ENCODE measurements around the gene GLOD5. TPM values are rescaled to one million over a fixed set of nuclear protein-coding genes. Genes with fewer than 3 reads are reported as not detected.

Gene GLOD5
- total and polyA plus RNA-seq, 2 of the 4 experiments (the other 2 are of a cell fraction), result not detected

- H3K79me1 ChIP-seq (ENCODE audit: low read depth in 1 of 2, low read length in 2 of 2), result no peaks in the 10 kb centered on the region
- H2BK20ac ChIP-seq (ENCODE audit: low read depth, low read length), result no peak overlapping the region
- dilution Hi-C loops (cut with HindIII; ENCODE audit: low sequenced_read_pairs, unreplicated experiment), result no loop called here
- H3K4ac ChIP-seq (ENCODE audit: low read depth, low read length), result no peak overlapping the region
- H4K91ac ChIP-seq (ENCODE audit: insufficient read depth, low read depth, low read length), result no peak overlapping the region
- no peaks in the 10 kb centered on the region; the same call in 1 of the 2 replicates for H3K9me3 ChIP-seq (ENCODE audit: control insufficient read depth, insufficient read depth, low read length)
- H2AK9ac ChIP-seq (replicated peaks; ENCODE audit: low read depth, low read length, poor library complexity), result no peak overlapping the region
- no peak overlapping the region for H3K4me3 ChIP-seq (ENCODE audit: insufficient read depth, low read depth, low read length)
- H3K56ac ChIP-seq (ENCODE audit: extremely low read depth, insufficient read depth, low read length), result no peak overlapping the region
- no peaks in the 10 kb centered on the region for H3K27me3 ChIP-seq (ENCODE audit: control insufficient read depth, insufficient read depth, low read length)
- ChIA-PET CTCF (no interaction called here), POLR2A (ENCODE audit: unreplicated experiment) (no interaction called here)
- no peak overlapping the region for H4K5ac ChIP-seq (ENCODE audit: low read depth, low read length)
- no peak overlapping the region for H3K4me2 ChIP-seq (ENCODE audit: low read depth, low read length)
- H3K27ac ChIP-seq (ENCODE audit: insufficient read depth, low read length), result no peak overlapping the region
- no peaks in the 10 kb centered on the region for H3K9me1 ChIP-seq (ENCODE audit: insufficient read depth, low read length)
- no peak overlapping the region for H2BK5ac ChIP-seq (ENCODE audit: low read depth, low read length, poor library complexity, severe bottlenecking)
- no peak overlapping the region for H4K8ac ChIP-seq (ENCODE audit: low read depth in 2 of 2, low read length in 2 of 2)
- no peaks in the 10 kb centered on the region for H4K20me1 ChIP-seq (ENCODE audit: insufficient read depth, low read length)
- no peak overlapping the region for H2AFZ ChIP-seq (replicated peaks; ENCODE audit: low read length, poor library complexity)
- no peak overlapping the region for H2BK120ac ChIP-seq (ENCODE audit: low read depth, low read length)
- no peak overlapping the region for H3K9ac ChIP-seq (ENCODE audit: low read depth, low read length)
- in situ Hi-C loops (cut with MboI; ENCODE audit: low sequenced_read_pairs), result no loop called here
- no peaks in the 10 kb centered on the region for H3K4me1 ChIP-seq (ENCODE audit: control insufficient read depth, insufficient read depth, low read length)
- no peak overlapping the region for H3K14ac ChIP-seq (replicated peaks; ENCODE audit: low read depth, low read length)
- WGBS, 2 experiments (ENCODE audit: extremely low coverage in 2 of 2, insufficient read length in 1 of 2), result 77% methylated on average over 3 of the region's 4 CpGs; no CpG with 5 or more reads in 1 of the 2 experiments
- no peak overlapping the region for H2AK5ac ChIP-seq (ENCODE audit: low read depth, low read length)
- no TSS peak for BruUV-seq (replicated peaks)
- intact Hi-C loops (cut with micrococcal nuclease), result no loop called here
- TF ChIP-seq USF2 (IDR thresholded peaks at IDR 0.05; ENCODE audit: low read depth, low read length) (no peak), RFX5 (IDR thresholded peaks at IDR 0.05; ENCODE audit: low read depth, low read length) (no peak), SMC3 (IDR thresholded peaks at IDR 0.05; ENCODE audit: low read depth, low read length) (no peak), RAD21 (IDR thresholded peaks at IDR 0.05; ENCODE audit: low read length) (no peak), FOS (IDR thresholded peaks at IDR 0.05; ENCODE audit: low read depth, low read length) (no peak), MXI1 (IDR thresholded peaks at IDR 0.05; ENCODE audit: borderline replicate concordance, low read depth, low read length) (no peak), MAZ (IDR thresholded peaks at IDR 0.05; ENCODE audit: borderline replicate concordance, low read depth, low read length) (no peak), CTCF (conservative IDR thresholded peaks at IDR 0.05; ENCODE audit: low read depth, low read length) (no peak), CEBPB (IDR thresholded peaks at IDR 0.05; ENCODE audit: low read depth, low read length) (no peak), MAFK (IDR thresholded peaks at IDR 0.05; ENCODE audit: low read depth, low read length) (no peak), RCOR1 (IDR thresholded peaks at IDR 0.05; ENCODE audit: insufficient replicate concordance, low read length) (no peak), NFE2L2 (IDR thresholded peaks at IDR 0.05; ENCODE audit: low read depth, low read length) (no peak), POLR2A (IDR thresholded peaks at IDR 0.05; ENCODE audit: low read depth, low read length) (no peak), BHLHE40 (IDR thresholded peaks at IDR 0.05; ENCODE audit: low read depth, low read length) (no peak), CHD1 (IDR thresholded peaks at IDR 0.05; ENCODE audit: low read depth, low read length) (no peak)
- TF ChIP-seq, protein P1, sequence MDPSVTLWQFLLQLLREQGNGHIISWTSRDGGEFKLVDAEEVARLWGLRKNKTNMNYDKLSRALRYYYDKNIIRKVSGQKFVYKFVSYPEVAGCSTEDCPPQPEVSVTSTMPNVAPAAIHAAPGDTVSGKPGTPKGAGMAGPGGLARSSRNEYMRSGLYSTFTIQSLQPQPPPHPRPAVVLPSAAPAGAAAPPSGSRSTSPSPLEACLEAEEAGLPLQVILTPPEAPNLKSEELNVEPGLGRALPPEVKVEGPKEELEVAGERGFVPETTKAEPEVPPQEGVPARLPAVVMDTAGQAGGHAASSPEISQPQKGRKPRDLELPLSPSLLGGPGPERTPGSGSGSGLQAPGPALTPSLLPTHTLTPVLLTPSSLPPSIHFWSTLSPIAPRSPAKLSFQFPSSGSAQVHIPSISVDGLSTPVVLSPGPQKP (IDR thresholded peaks at IDR 0.05; ENCODE audit: borderline replicate concordance, low read depth, low read length), result no peak
- H2BK15ac ChIP-seq (ENCODE audit: low read depth, low read length), result no peak overlapping the region
- no peak overlapping the region for H3K23ac ChIP-seq (ENCODE audit: low read depth, low read length)
- H3K36me3 ChIP-seq (ENCODE audit: control insufficient read depth, insufficient read depth, low read length), result peaks cover 27% of the 10 kb centered on the region
- H3K18ac ChIP-seq (ENCODE audit: low read depth, low read length), result no peak overlapping the region
- DNase-seq (no peak), ATAC-seq (ENCODE audit: low read depth) (no peak)
Measured at GRCh38 chrX:48818866-48819265, 57.3 kb downstream of the GLOD5 start.
